NB4 (cell line): ENCODE results near the gene ABHD16B.

Experiments used
- DNase-seq: peaks from one replicate; pipeline ENCODE4 v3.0.0; 2010; ENCODE audit warnings: low read depth
- H3K4me3 ChIP-seq: one replicate; pipeline ENCODE4 v1.5.1; 2011; ENCODE audit warnings: mild to moderate bottlenecking, low read depth, low read length, moderate library complexity
- CTCF ChIP-seq: IDR thresholded peaks from one replicate; pipeline ENCODE4 v1.5.1; 2012; ENCODE audit warnings: low read depth, low read length
- MYC ChIP-seq: IDR thresholded peaks from 2 replicates; pipeline ENCODE4 v1.6.1; 2011; ENCODE audit warnings: low read depth, low read length
- POLR2A ChIP-seq: IDR thresholded peaks from 2 replicates; pipeline ENCODE4 v1.6.1; 2011; ENCODE audit warnings: mild to moderate bottlenecking; ENCODE audit not compliant: insufficient read length; ENCODE audit errors: extremely low read depth
- TF ChIP-seq, protein P1 (sequence below): IDR thresholded peaks from 2 replicates; pipeline ENCODE4 v1.6.1; 2011; ENCODE audit warnings: low read depth, low read length

The ABHD16B gene

GRCh38 chr20:63858393-63859165, 2.7 kb upstream of the ABHD16B start:
- TF ChIP-seq CTCF = no peak
- TF ChIP-seq, protein P1, sequence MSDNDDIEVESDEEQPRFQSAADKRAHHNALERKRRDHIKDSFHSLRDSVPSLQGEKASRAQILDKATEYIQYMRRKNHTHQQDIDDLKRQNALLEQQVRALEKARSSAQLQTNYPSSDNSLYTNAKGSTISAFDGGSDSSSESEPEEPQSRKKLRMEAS = peak; percentile 72
- peak; percentile 64 for TF ChIP-seq MYC
- no peak for TF ChIP-seq POLR2A
- peak; percentile 88 for DNase-seq

GRCh38 chr20:63859166-63859699, 2.1 kb upstream of the ABHD16B start:
- H3K4me3 ChIP-seq = no peak overlapping the region
- TF ChIP-seq POLR2A (no peak), CTCF (no peak), MYC (no peak)
- TF ChIP-seq, protein P1 = no peak

More at GRCh38 chr20:63858393-63859165, 2.7 kb upstream of the ABHD16B start:
- H3K4me3 ChIP-seq = no peak overlapping the region

DNA sequence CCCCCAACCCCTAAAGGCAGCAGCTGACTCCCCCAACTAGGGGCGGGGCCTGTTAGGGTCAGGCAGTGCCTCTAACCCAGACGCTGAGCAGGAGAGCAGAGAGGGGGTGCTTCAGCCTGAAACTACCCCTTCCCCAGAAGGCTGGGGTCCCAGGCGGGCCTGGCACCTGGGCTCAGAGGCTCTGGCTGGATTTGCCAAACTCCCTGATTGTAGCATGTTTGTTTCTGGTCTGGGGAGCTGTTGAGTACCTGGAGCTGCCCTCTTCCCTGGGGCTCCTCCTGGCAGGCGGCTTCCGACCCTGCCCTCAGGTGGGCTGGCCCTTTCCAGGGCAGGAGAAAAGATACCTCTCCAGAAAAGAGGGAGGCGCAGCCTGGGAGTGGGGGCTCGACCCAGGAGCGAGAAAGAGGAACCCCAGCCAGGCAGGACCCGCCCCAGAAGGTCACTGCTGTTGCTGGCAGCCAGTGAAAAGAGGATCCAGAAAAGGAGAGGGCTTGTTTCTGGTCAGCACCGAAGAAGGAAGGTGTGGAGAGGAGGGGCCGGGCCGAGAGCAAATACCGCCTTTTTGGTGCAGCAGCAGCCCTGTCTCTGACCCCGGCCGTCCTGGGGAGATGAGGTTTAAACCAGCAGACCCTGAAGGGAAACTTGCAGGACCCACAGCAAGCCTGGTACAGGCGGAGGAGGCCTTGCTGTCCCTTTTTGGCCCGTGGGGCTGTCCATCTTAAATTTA, 810 bp upstream of the ABHD16B start:
- no peak overlapping the region for H3K4me3 ChIP-seq
- TF ChIP-seq POLR2A = no peak
- TF ChIP-seq CTCF = no peak
- TF ChIP-seq MYC = no peak
- TF ChIP-seq, protein P1 = no peak
- DNase-seq = peak; percentile 68

More at GRCh38 chr20:63859166-63859699, 2.1 kb upstream of the ABHD16B start:
- no peak for DNase-seq

GRCh38 chr20:63861981-63862901, 943 bp downstream of the ABHD16B start:
- no peak for TF ChIP-seq CTCF
- no peak for TF ChIP-seq POLR2A
- TF ChIP-seq, protein P1 = no peak
- TF ChIP-seq MYC = no peak
- DNase-seq = no peak
- H3K4me3 ChIP-seq = no peak overlapping the region
